ENCODE measurements around the gene ABTB2. TPM values are rescaled to one million over a fixed set of nuclear protein-coding genes. Genes with fewer than 3 reads are reported as not detected.

The ABTB2 gene
- total RNA-seq, 4 donors from 2014 or later, result 5.0 to 44.1 (median 33.0) TPM

DNA sequence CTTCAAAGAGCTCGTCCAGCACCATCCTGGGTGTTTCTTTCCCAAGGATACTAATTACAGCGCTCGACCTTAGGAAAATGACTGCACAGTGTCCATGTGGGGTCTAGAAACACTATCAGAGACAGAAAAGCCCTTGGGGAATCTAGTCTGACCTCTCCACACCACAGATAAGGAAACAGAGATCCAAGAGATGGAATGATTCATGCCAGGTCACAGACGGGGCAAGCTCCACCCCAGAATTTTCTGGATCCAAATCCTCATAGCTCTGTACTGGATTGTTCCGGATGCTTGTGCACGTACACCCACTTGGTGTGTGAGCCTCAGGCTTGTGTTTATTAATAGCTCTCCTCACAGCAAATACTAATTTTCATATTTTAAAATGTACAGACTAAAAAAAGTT lies 11.3 kb downstream of the ABTB2 start:
- no peak for DNase-seq

GRCh38 chr11:34345991-34346480 lies 11.8 kb downstream of the ABTB2 start:
- H3K27me3 ChIP-seq, result no peaks in the 10 kb centered on the region
- no peak overlapping the region for H3K4me3 ChIP-seq
- DNase-seq, result no peak
- no peaks in the 10 kb centered on the region for H3K9me3 ChIP-seq
- H3K27ac ChIP-seq, result peak overlapping the region in 2 of 4 donors; percentile 19 to 61
- TF ChIP-seq POLR2A (IDR thresholded peaks at IDR 0.05), result no peak
- TF ChIP-seq, protein P1, sequence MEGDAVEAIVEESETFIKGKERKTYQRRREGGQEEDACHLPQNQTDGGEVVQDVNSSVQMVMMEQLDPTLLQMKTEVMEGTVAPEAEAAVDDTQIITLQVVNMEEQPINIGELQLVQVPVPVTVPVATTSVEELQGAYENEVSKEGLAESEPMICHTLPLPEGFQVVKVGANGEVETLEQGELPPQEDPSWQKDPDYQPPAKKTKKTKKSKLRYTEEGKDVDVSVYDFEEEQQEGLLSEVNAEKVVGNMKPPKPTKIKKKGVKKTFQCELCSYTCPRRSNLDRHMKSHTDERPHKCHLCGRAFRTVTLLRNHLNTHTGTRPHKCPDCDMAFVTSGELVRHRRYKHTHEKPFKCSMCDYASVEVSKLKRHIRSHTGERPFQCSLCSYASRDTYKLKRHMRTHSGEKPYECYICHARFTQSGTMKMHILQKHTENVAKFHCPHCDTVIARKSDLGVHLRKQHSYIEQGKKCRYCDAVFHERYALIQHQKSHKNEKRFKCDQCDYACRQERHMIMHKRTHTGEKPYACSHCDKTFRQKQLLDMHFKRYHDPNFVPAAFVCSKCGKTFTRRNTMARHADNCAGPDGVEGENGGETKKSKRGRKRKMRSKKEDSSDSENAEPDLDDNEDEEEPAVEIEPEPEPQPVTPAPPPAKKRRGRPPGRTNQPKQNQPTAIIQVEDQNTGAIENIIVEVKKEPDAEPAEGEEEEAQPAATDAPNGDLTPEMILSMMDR (IDR thresholded peaks at IDR 0.05), result no peak
- H3K4me1 ChIP-seq, result peaks cover 0 to 27% (median 3%) of the 10 kb centered on the region in 4 donors
- H3K36me3 ChIP-seq, result no peaks in the 10 kb centered on the region

More for the DNA sequence above, 11.3 kb downstream of the ABTB2 start:
- TF ChIP-seq POLR2A (IDR thresholded peaks at IDR 0.05), result no peak
- TF ChIP-seq, protein P1 (IDR thresholded peaks at IDR 0.05), result no peak
- H3K4me1 ChIP-seq, result peaks cover 0 to 27% (median 3%) of the 10 kb centered on the region in 4 donors
- H3K27ac ChIP-seq, result peak overlapping the region in 1 of 4 donors; percentile 61
- no peak overlapping the region for H3K4me3 ChIP-seq
- H3K27me3 ChIP-seq, result no peaks in the 10 kb centered on the region
- H3K9me3 ChIP-seq, result no peaks in the 10 kb centered on the region
- H3K36me3 ChIP-seq, result no peaks in the 10 kb centered on the region

- H3K4me1 ChIP-seq, result peaks cover 0 to 27% (median 3%) of the 10 kb centered on the region in 4 donors
- H3K27me3 ChIP-seq, result no peaks in the 10 kb centered on the region
- no peak overlapping the region for H3K4me3 ChIP-seq
- no peak for DNase-seq
- no peaks in the 10 kb centered on the region for H3K9me3 ChIP-seq
- TF ChIP-seq, protein P1 (IDR thresholded peaks at IDR 0.05), result no peak
- TF ChIP-seq POLR2A (IDR thresholded peaks at IDR 0.05), result no peak
- peak overlapping the region in 1 of 4 donors; percentile 19 for H3K27ac ChIP-seq
- no peaks in the 10 kb centered on the region for H3K36me3 ChIP-seq
These were observed 12.3 kb downstream of the ABTB2 start for GRCh38 chr11:34345540-34345876.

GRCh38 chr11:34344768-34345539 lies 12.9 kb downstream of the ABTB2 start:
- H3K4me1 ChIP-seq, result peaks cover 0 to 27% (median 3%) of the 10 kb centered on the region in 4 donors
- H3K27me3 ChIP-seq, result no peaks in the 10 kb centered on the region
- no peaks in the 10 kb centered on the region for H3K36me3 ChIP-seq
- no peaks in the 10 kb centered on the region for H3K9me3 ChIP-seq
- no peak overlapping the region for H3K4me3 ChIP-seq
- no peak for TF ChIP-seq POLR2A (IDR thresholded peaks at IDR 0.05)
- TF ChIP-seq, protein P1 (IDR thresholded peaks at IDR 0.05), result no peak
- DNase-seq, result peak in 1 of 3 donors; percentile 69
- H3K27ac ChIP-seq, result peak overlapping the region in 1 of 4 donors; percentile 33

GRCh38 chr11:34344410-34344767 lies 13.4 kb downstream of the ABTB2 start:
- no peak for TF ChIP-seq POLR2A (IDR thresholded peaks at IDR 0.05)
- TF ChIP-seq, protein P1 (IDR thresholded peaks at IDR 0.05), result no peak
- no peak overlapping the region for H3K27ac ChIP-seq
- H3K27me3 ChIP-seq, result no peaks in the 10 kb centered on the region
- H3K9me3 ChIP-seq, result no peaks in the 10 kb centered on the region
- no peak for DNase-seq
- H3K4me1 ChIP-seq, result peaks cover 0 to 27% (median 3%) of the 10 kb centered on the region in 4 donors
- H3K36me3 ChIP-seq, result no peaks in the 10 kb centered on the region
- H3K4me3 ChIP-seq, result no peak overlapping the region

Measured in Peyer's patch (tissue), 4 donors.